ENCODE data around the gene CRYAA. TPM values are rescaled to one million over a fixed set of nuclear protein-coding genes. Genes with fewer than 3 reads are reported as not detected.

CRYAA gene
- total and polyA plus RNA-seq, 12 donors = not detected

DNA sequence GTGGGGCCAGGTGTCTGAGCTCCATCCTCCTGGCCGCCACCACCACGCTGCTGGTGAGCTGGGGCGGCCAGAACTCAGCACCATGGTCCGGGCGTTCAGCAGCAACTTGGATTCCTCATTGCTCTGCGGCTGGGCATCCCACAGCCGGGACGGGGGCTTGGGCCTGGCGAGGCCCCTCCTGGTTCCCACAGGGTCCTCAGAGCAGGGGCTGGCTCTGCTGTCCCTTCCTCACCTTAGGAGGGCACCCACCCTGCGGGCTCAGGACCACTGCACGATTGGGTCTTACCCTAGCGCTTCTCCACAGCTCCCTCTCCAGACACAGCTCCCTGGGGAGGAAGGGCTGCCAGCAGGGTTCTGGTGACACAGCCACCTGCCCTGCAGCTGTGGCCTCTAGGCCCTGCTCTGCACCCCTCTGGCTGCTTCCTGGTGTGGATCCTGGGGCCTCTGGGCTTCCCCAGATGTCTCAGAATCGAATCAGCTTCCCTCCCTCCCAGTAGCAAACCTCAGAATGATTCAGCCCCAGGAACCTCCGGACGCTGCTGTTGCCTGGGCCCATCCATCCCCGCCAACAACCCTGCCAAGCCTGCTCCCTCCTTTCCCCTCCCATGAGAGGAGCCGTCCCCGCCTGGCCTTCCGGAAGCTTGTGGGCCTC, 25.0 kb downstream of the CRYAA start:
- no peaks in the 10 kb centered on the region for H3K36me3 ChIP-seq (replicated peaks in 1 of 2)
- WGBS, 4 donors = 67 to 85% (median 72%) methylated on average over 12 to 19 of the region's 19 CpGs
- no peaks in the 10 kb centered on the region for H3K27me3 ChIP-seq
- H3K4me3 ChIP-seq = no peak overlapping the region
- no peaks in the 10 kb centered on the region for H3K9me3 ChIP-seq (replicated peaks in 1 of 3)
- TF ChIP-seq POLR2A (IDR thresholded peaks at IDR 0.05) = no peak
- peak overlapping the region in 2 of 5 donors; percentile 31 to 41 for H3K27ac ChIP-seq
- DNase-seq = peak; percentile 12 to 68 (median 34)
- H3K4me1 ChIP-seq (replicated peaks in 1 of 2) = no peaks in the 10 kb centered on the region
- intact Hi-C loops (cut with DNase I) = no loop called here

DNA sequence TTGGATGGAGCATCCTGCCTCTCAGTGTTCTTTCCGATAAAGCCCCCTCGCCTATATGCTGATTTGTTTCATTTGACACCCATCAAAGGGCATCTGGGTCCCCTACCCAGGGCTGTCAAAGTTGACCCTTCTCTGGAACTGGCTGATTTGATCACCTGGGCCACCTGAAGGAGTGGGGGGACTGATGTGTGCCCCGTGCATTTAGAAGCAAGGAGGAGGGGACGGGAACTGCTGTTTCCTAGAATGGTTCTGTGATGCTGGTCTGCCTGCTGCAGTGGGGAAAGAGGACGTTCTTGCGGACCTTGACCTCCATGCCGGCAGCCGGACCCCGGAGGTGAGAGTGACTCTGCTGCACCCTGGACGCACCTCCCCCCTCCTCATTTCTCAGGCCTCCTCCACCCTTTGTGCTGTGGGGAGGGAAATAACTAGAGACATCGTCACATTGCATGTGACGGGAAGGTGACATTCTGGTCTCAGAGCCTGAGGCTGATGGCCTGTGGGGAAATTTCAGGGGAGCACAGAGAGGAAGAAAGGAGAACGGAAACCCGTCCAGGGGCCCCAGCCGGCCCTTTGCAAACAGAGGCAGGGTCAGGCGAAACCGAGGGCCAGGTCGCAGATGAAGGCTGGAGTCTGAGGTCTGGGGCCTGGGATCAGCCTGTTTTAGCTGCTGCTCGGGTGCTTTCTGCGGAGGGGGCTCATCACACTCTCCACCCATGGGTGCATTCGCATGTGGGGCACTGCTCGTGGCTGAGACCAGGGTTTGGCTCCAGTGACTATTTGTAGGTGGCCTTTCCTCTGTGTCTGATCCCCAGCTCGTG, 25.7 kb downstream of the CRYAA start:
- no peaks in the 10 kb centered on the region for H3K4me1 ChIP-seq (replicated peaks in 1 of 2)
- peak in 2 of 7 donors; percentile 17 to 45 for DNase-seq
- no peaks in the 10 kb centered on the region for H3K36me3 ChIP-seq (replicated peaks in 1 of 2)
- H3K27me3 ChIP-seq = no peaks in the 10 kb centered on the region
- WGBS, 4 donors = 64 to 78% (median 69%) methylated on average over 14 to 23 of the region's 23 CpGs
- peak overlapping the region in 3 of 5 donors; percentile 37 to 61 (median 41) for H3K27ac ChIP-seq
- intact Hi-C loops (cut with DNase I) = no loop called here
- TF ChIP-seq POLR2A (IDR thresholded peaks at IDR 0.05) = no peak
- TF ChIP-seq, protein P1, sequence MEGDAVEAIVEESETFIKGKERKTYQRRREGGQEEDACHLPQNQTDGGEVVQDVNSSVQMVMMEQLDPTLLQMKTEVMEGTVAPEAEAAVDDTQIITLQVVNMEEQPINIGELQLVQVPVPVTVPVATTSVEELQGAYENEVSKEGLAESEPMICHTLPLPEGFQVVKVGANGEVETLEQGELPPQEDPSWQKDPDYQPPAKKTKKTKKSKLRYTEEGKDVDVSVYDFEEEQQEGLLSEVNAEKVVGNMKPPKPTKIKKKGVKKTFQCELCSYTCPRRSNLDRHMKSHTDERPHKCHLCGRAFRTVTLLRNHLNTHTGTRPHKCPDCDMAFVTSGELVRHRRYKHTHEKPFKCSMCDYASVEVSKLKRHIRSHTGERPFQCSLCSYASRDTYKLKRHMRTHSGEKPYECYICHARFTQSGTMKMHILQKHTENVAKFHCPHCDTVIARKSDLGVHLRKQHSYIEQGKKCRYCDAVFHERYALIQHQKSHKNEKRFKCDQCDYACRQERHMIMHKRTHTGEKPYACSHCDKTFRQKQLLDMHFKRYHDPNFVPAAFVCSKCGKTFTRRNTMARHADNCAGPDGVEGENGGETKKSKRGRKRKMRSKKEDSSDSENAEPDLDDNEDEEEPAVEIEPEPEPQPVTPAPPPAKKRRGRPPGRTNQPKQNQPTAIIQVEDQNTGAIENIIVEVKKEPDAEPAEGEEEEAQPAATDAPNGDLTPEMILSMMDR (IDR thresholded peaks at IDR 0.05) = no peak
- no peaks in the 10 kb centered on the region for H3K9me3 ChIP-seq (replicated peaks in 1 of 3)
- H3K4me3 ChIP-seq = no peak overlapping the region

DNA sequence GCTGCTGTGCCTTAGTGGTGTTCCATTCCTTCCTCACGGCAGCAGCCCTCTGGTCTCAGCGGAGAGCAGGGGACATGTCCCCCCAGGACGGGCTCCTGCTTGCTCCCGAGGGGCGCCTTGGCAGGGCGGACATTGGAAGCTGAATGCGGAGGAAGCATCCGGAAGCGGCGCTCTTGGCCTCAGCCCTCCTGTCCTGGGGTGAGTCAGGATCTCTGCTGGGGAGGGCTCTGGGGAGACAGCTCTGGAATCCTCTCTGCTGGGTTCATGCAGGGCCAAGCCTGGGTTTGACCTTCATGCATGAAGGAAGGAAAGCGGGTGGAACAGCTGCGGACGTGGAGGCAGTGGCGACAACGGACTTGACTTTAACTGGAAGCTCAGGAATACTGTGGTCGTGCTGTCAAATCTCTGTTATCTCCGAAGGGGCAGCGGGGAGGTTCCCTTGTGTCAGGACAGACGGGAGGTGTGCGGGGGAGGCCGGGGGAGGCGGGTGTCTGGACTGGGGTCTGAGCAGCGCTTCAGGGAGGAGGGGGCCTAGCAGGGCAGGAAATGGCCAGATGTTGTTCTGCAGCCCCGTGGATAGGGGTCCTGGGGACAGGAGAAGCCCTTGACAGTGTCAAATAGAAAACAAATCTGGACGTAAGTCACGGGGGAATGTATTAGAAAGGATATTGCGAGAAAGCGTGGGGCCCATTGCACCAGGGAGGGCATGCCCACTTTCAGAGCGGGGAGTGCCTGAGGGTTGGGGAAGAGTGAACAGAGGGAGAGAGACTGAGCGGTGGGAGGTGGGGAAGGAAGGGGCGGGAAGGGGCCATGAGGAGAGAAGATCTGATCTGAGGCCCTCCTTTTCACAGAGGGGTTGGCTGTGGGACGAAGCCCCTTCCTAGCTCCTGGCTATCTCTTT, 26.6 kb downstream of the CRYAA start:
- H3K27ac ChIP-seq = peak overlapping the region in 3 of 5 donors; percentile 37 to 61 (median 41)
- WGBS, 4 donors = 63 to 73% (median 69%) methylated on average over 23 to 32 of the region's 32 CpGs
- H3K27me3 ChIP-seq = no peaks in the 10 kb centered on the region
- TF ChIP-seq, protein P1 (IDR thresholded peaks at IDR 0.05) = no peak
- TF ChIP-seq POLR2A (IDR thresholded peaks at IDR 0.05) = no peak
- DNase-seq = peak; percentile 26 to 72 (median 50)
- H3K4me1 ChIP-seq (replicated peaks in 1 of 2) = no peaks in the 10 kb centered on the region
- H3K4me3 ChIP-seq = no peak overlapping the region
- H3K9me3 ChIP-seq (replicated peaks in 1 of 3) = no peaks in the 10 kb centered on the region
- H3K36me3 ChIP-seq (replicated peaks in 1 of 2) = no peaks in the 10 kb centered on the region
- intact Hi-C loops (cut with DNase I) = no loop called here

DNA sequence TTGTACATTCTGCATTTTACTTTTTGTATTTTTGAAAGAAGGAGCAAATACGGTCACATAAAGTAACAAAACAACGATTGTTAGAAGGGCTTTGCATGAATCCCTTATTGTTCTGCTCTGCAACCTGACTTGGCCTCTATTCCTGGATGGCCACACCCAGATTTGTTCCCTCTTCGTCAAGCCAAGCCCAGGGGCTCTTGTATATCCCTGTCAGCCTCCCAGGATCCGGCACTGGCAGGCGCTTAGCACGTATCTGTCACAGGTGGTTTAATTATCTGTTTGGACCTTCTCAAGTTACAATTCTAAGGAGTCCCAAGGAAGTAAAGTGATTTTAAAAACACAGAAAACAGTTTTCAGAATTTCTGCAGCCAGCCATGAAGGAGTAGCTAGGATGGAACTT, 28.0 kb downstream of the CRYAA start:
- WGBS, 4 donors = 56 to 77% (median 65%) methylated on average over 6 of the region's 6 CpGs
- Histone ChIP-seq H3K36me3 (replicated peaks in 1 of 2) (no peaks in the 10 kb centered on the region), H3K27ac (peak overlapping the region in 1 of 5 donors; percentile 49), H3K9me3 (replicated peaks in 1 of 3) (no peaks in the 10 kb centered on the region), H3K4me1 (replicated peaks in 1 of 2) (no peaks in the 10 kb centered on the region), H3K4me3 (no peak overlapping the region), H3K27me3 (no peaks in the 10 kb centered on the region)
- no peak for TF ChIP-seq POLR2A (IDR thresholded peaks at IDR 0.05)
- TF ChIP-seq, protein P1 (IDR thresholded peaks at IDR 0.05) = no peak
- intact Hi-C loops (cut with DNase I) = no loop called here
- DNase-seq = peak in 3 of 7 donors; percentile 9 to 64 (median 15)

Measured in adrenal gland (tissue), 12 donors.